Metanephros (tissue), 1 donor: Measurements from ENCODE around the gene MICAL1. TPM values are rescaled to one million over a fixed set of nuclear protein-coding genes. Genes with fewer than 3 reads are reported as not detected.

ENCODE experiments used
- total RNA-seq: library from RNA; depleted of rRNA; stranded (reverse); fragments of >200 nt; gene quantifications from one replicate; pipeline ENCODE4 v1.2.3, GENCODE V29; 2014

MICAL1 gene
- total RNA-seq, result 29.0 TPM

GRCh38 chr6:109455437-109456110 is at the start of gene MICAL1:
TSS of gene MICAL1 (minus strand) at chr6:109455772. CDS start at chr6:109454196, 1,576 bp downstream.

DNA sequence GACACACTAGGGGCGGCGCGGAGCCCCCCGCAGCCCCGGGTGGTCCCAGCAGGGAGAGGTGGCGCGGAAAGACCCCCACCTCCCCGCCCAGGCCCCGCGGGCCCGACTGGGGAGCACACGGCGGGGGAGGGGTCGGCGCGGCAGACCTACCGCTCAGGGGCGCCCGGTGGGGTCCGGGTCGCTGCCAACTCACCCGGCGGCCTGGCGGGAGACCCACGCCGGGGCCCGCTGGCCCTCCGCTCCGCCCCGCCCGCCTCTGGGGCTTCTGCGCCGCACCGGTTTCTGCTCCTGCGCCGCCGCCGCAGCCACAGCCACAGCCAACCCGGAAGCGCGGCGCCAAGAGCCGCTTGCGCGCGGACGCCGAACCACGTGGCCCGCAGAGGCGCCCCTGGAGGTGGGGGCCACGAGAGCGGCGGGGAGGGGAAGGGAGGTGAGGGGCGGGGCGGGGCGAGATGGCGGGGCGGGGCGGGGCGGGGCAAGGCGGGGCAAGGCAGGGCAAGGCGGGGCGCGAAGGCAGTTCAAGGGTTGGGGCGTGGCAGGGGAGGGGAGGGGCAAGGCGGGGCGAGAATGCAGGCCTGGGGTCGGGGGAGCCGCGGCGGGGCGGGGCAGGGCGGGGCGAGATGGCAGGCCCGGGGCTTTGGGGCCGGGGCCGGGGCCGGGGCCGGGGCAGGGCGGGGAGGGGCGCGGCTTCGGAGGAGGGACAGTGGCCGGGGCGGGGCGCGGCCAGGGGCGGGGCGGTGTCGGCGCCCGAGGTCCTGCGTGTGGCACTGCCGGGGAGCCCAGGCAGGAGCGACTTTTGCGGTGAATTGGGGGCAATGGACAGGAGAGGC is 27.5 kb upstream of the MICAL1 start, which contains the start of gene ZBTB24:
ZBTB24 (minus strand) TSS at position 315 of the 830 bp plus-strand sequence. CDS start 1,193 bp downstream, outside the sequence.

DNA sequence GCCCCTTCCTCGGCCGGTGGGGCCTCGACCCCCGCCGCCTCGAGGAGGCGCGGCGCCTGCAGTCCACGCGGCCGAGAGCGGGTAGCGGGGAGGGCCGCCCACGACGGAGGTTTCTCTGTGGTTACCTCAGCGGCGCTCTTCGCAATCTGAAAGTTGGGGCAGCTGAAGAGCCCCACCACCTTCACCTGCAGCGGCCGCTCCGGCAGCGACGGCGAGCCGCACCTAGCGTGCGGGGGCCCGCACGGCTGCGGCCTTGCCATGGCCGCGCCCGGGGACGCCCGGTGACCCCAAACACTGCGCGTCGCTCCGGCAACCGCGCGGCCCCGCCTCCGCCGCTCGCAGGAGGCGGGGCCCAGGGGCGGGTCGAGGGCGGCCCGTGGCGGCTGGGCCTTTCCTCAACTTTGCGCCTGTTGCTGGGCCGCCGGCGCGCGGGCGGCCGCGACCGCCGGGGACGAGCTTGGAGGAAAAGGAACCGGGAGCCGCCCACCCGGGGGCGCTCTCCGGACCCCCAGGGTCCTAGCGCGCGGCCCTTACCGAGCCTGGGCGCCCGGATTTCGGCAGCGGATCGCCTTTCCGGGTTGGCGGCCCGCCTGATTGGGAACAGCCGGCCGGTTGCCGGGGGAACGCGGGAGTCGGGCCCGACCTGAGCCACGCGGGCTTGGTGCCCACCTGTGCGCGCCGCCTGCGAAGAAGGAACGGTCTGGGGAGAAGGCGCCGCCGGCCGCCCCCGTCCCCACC is 15.1 kb downstream of the MICAL1 start, which contains the start of the genes PPIL6 and SMPD2:
PPIL6 (minus strand) TSS at position 298 of the 738 bp plus-strand sequence; CDS start at position 260, 38 bp downstream.
SMPD2 (plus strand) TSS at position 394 of the 738 bp plus-strand sequence. CDS start 398 bp downstream, outside the sequence.

Other genes starting within 250 kb of the MICAL1 start
- 283 TPM for gene CD164, start 73.3 kb downstream of the MICAL1 start, total RNA-seq
- gene PPIL6, start 15.1 kb downstream of the MICAL1 start, total RNA-seq, result 11.7 TPM
- 12.9 TPM for gene SMPD2, start 15.0 kb downstream of the MICAL1 start, total RNA-seq
- 13.1 TPM for gene ZBTB24, start 27.4 kb upstream of the MICAL1 start, total RNA-seq
- gene AK9, start 235.4 kb upstream of the MICAL1 start, total RNA-seq, result 8.1 TPM
- gene FIG4, start 235.5 kb upstream of the MICAL1 start, total RNA-seq, result 25.5 TPM